ENCODE data around the gene SPDYC.

GRCh38 chr11:65210748-65211147 lies 40.7 kb downstream of the SPDYC start:
- TF ChIP-seq CTCF (IDR thresholded peaks at IDR 0.05 in 2 of 3, conservative IDR thresholded peaks at IDR 0.05 in 1 of 3; ENCODE audit: borderline replicate concordance in 1 of 3, insufficient read depth in 1 of 3, low read depth in 2 of 3, low read length in 2 of 3) (no peak), REST (IDR thresholded peaks at IDR 0.05; ENCODE audit: low read depth) (no peak)

All from HCT116 (cell line).